ENCODE data around the gene MT1E.
"Not testable (repeated sequence)": the region's sequence is repeated elsewhere in the genome, so short reads cannot be mapped to it uniquely, and the experiment has no call there.

The MT1E gene

DNA sequence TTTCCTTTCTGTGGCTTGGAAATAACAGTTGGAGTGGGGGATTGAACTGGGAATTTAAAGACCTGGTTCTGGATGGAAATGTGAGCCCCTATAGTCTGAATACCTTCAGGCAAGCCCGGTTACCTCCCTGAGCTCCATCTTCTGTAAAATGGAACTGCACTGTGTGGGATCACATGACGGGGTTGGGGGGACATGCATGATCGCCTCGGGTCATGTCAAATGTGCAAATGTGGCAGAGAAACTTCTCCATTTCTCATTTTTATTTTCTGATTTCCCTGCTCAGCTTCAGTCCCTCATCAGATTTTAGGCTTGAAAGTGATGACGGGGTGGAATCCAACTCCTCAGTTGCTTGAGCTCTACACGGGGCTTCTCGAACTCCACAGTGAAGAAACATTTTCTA, 27.6 kb downstream of the MT1E start:
- TF ChIP-seq ZFX (IDR thresholded peaks at IDR 0.05) = no peak
- TF ChIP-seq, protein P1, sequence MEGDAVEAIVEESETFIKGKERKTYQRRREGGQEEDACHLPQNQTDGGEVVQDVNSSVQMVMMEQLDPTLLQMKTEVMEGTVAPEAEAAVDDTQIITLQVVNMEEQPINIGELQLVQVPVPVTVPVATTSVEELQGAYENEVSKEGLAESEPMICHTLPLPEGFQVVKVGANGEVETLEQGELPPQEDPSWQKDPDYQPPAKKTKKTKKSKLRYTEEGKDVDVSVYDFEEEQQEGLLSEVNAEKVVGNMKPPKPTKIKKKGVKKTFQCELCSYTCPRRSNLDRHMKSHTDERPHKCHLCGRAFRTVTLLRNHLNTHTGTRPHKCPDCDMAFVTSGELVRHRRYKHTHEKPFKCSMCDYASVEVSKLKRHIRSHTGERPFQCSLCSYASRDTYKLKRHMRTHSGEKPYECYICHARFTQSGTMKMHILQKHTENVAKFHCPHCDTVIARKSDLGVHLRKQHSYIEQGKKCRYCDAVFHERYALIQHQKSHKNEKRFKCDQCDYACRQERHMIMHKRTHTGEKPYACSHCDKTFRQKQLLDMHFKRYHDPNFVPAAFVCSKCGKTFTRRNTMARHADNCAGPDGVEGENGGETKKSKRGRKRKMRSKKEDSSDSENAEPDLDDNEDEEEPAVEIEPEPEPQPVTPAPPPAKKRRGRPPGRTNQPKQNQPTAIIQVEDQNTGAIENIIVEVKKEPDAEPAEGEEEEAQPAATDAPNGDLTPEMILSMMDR (conservative IDR thresholded peaks at IDR 0.05) = no peak
- H3K27ac ChIP-seq = no peak overlapping the region

DNA sequence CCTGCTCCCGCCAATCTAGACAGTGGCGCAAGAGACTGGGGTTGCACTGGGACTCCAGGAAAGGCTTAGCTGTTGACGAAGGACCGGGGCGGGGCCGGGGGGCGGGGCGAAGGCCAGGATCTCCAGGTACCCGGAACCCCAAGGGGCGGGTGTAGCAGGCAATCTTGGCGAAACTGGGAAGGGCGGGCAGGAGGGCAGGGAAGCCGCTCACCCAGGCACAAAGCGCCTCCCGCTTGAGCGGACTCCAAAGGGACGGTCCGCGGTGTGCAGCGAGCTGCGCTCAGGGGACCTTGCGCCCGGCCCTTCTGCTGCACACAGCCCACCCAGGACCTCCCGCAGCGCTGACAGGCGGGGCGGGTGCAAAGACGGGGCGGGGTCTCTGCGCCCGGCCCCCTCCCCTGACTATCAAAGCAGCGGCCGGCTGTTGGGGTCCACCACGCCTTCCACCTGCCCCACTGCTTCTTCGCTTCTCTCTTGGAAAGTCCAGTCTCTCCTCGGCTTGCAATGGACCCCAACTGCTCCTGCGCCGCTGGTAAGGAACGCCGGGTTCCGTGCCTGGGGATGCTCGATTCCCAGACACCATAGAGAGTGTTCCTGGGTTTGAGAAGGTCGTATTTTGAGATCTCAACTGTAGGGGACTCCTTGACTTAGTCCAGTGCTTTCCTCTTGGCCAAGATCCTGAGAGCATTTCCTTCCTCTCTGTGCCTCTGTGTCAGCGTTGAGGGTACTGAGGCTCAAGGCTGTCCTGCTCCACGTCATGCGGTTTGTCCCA, 32.2 kb downstream of the MT1E start, which contains the start of gene MT1F:
Gene MT1F (plus strand): TSS at position 405 of the 772 bp plus-strand sequence. CDS start 100 bp downstream, at position 505.
- no peak for TF ChIP-seq ZFX (IDR thresholded peaks at IDR 0.05)
- TF ChIP-seq, protein P1 (conservative IDR thresholded peaks at IDR 0.05) = no peak

DNA sequence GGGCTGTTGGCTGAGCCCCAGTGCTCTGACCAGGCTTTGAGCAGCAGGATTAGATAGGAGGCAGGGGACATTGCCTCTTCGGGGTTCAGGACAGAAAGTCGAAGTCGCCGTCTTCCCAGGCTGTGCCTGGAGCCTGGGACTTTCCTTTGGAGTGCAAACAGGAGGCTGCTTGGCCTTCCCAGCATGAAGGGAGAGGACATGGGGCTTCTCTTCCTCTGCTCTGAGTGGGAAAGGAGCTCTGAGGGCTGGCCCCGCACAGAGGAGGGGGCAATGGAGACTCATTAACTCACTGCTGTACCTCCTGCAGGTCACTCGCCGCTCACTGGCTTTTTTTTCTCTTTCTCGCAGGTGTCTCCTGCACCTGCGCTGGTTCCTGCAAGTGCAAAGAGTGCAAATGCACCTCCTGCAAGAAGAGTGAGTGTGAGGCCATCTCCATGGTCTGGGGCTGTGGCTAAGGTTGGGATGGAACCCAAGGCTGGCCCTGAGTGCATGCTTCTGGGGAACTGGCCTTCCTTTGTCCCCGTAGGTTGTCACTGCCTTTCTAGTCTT, 32.8 kb downstream of the MT1E start:
- no peak for TF ChIP-seq ZFX (IDR thresholded peaks at IDR 0.05)
- TF ChIP-seq, protein P1 (conservative IDR thresholded peaks at IDR 0.05) = no peak
- peak overlapping the region; percentile 46 for H3K27ac ChIP-seq

More for the DNA sequence above, 32.2 kb downstream of the MT1E start, which contains the start of gene MT1F:
- H3K27ac ChIP-seq = peak within 1 kb of the TSS; percentile 46

DNA sequence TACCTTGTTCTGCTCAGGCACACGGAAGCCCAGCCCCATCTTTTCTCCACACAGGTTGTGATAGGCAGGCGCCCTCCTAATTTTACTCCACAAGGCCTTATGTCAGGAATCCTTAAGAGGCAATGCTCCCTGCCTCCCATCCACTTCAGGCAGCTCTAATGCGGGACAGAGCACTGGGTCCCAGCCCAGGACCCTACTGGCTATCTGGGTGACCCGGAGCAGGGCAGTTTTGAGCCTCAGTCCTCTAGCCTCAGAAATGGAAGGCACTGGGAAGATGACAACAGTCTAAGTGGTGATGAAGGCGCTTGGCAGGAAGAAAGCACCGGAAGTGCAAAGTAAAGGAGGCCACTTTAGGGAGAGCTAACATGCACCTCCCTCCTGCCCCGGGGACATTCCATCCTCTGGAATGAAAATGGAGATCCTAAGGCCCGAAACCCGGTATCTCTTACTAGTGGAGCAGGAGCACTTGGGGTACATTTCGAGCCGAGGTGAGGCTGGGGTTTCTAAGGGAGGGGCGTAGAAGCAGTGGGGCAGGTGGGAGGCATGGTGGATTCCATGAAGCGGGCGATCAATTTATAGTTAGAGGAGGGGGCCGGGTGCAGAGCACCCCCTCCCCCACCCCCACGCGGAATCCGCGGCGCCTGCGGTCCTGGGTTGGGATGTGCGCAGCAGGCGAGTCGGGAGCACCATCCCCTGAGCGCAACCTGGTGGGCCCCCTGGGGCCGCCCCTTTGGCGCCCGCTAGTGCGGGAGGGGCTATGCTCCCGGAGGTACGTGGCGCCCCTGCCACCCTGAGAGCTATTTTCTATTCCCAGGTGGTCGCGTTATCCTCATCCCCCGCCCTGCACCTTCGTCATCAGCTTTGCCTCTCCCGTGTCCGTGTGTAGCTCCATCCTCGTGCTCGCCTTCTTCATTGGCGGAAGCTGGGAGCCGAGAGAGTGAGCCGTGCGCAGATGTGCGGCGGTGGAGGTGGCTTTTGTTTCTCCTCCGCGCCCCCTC, 37.1 kb downstream of the MT1E start:
- H3K27ac ChIP-seq = no peak overlapping the region
- no peak for TF ChIP-seq ZFX (IDR thresholded peaks at IDR 0.05)
- TF ChIP-seq, protein P1 (conservative IDR thresholded peaks at IDR 0.05) = no peak

DNA sequence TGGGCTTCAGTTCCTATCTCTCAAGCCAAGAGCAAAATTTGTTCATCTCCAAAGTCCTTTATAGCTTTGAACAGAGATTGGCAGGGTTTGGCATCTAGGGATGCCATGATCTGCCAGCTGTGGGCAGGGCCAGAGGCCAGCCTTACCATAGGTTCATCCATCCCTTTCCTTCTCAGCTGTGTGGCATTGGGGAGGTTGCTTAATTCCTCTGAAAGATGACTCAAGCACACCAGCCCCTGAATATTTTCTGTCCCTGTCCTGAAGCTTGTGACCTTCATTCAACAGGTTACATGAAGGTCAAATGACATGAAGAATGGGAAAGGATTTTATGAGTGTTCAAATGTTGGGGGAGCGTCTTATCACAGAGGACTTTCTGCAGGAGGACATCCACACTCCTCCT, 38.9 kb downstream of the MT1E start:
- no peak overlapping the region for H3K27ac ChIP-seq

DNA sequence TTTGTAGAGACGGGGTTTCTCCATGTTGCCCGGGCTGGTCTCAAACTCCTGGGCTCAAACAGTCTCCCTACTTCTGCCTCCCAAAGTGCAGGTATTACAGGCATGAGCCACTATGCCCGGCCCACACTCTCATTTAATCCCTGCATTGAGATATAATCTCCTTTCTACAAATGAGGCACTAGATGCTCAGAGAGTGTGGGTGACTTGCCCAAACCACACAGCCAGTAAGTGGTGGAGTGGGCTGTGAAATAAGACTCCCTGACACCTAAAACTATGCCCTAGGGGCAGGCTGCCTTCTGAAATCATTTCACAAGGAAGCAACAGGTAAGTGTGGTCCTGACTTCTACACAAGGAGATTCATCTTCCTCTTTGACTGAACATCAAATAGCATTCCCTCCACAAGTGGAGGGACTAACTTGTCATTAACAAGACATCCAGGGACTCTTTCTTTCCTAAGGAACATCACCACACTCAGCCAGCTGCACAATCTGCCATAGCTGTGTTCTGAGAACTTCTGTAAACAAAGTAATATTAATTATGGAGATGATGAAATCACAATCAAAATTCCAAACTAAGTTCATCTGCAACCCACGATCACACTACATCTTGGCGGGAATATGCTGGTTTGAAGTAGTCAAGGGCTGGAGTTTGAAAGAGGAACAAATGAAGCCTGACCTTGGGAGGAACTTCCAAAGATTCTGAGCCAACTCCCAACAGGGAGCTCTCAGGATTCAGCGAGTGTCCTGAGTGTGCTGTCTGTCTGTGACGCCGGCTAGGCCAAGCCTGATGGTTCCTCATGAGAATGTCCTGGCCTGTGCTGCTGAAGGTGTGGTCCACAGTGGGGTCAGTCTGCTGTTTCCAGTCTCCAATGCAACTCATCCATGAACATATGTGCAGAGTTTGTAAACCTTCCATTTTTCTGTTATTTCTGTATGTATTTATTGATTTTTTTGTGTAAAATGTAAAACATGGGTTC, 40.0 kb downstream of the MT1E start:
- not testable (repeated sequence) for H3K27ac ChIP-seq

More for the DNA sequence above, 38.9 kb downstream of the MT1E start:
- no peak for TF ChIP-seq ZFX (IDR thresholded peaks at IDR 0.05)
- TF ChIP-seq, protein P1 (conservative IDR thresholded peaks at IDR 0.05) = no peak

All from C4-2B (cell line).